H1 (cell line): ENCODE data around the gene GPS1. TPM values are rescaled to one million over a fixed set of nuclear protein-coding genes. Genes with fewer than 3 reads are reported as not detected.

Source experiments
- CTCF ChIA-PET: fragments of 300-600 bp; sonication (Branson Sonifier 250); formaldehyde crosslinking; loops from one replicate; lab custom pipeline; 2021; ENCODE audit not compliant: partially characterized antibody; lab: Charles Lee
- POLR2A ChIA-PET: fragments of 300-600 bp; sonication (Branson Sonifier 250); formaldehyde crosslinking; loops from one replicate; lab custom pipeline; 2021; ENCODE audit warnings: inconsistent platforms; ENCODE audit not compliant: partially characterized antibody; lab: Charles Lee
- DNase-seq, 2 experiments: peaks; one replicate each; pipeline versions ENCODE4 v3.0.0 to v3.0.0-alpha.2; 2010 to 2022; ENCODE audit warnings: low spot score in 2 of 2, low read depth in 1 of 2, mixed read lengths in 1 of 2
- FAIRE-seq: peaks from 2 replicates; lab custom pipeline; 2011; peaks lifted over from hg19 to GRCh38; lab: Jason Lieb, UNC
- H2AFZ ChIP-seq: 2 replicates; pipeline ENCODE4 v1.8.1; 2012; ENCODE audit warnings: low read length, inconsistent platforms
- H2AK5ac ChIP-seq: 2 replicates; pipeline ENCODE4 v1.6.1; 2013; ENCODE audit warnings: low read depth, low read length
- H2BK120ac ChIP-seq: replicated peaks from 2 replicates; pipeline ENCODE3; 2013; ENCODE audit warnings: low read depth, low read length, inconsistent platforms
- H2BK12ac ChIP-seq: 2 replicates; pipeline ENCODE4 v1.6.1; 2013; ENCODE audit warnings: low read depth, low read length
- H2BK15ac ChIP-seq: 2 replicates; pipeline ENCODE4 v1.6.1; 2013; ENCODE audit warnings: low read length
- H2BK20ac ChIP-seq: 2 replicates; pipeline ENCODE4 v1.6.1; 2013; ENCODE audit warnings: low read length
- H2BK5ac ChIP-seq: 2 replicates; pipeline ENCODE4 v1.6.1; 2013; ENCODE audit warnings: low read depth, low read length
- H3K14ac ChIP-seq: 2 replicates; pipeline ENCODE4 v1.6.1; 2013; ENCODE audit warnings: inconsistent platforms; ENCODE audit not compliant: insufficient read length
- H3K18ac ChIP-seq: 2 replicates; pipeline ENCODE4 v1.6.1; 2013; ENCODE audit warnings: low read length; ENCODE audit errors: extremely low read depth
- H3K23ac ChIP-seq: 2 replicates; pipeline ENCODE4 v1.6.1; 2013; ENCODE audit warnings: inconsistent platforms; ENCODE audit not compliant: insufficient read length
- H3K23me2 ChIP-seq: 2 replicates; pipeline ENCODE4 v1.6.1; 2013; ENCODE audit warnings: low read depth, low read length
- H3K27ac ChIP-seq: 2 replicates; pipeline ENCODE4 v1.6.1; 2011; ENCODE audit warnings: low read depth, low read length, inconsistent platforms
- H3K27me3 ChIP-seq, 4 experiments: replicated peaks in 1 of 4; 1 replicate in 1 of 4; 2 replicates in 3 of 4; pipeline versions ENCODE4 v1.6.1 to v1.8.1; 2011 to 2013; ENCODE audit warnings: low read length in 3 of 4, mild to moderate bottlenecking in 3 of 4, inconsistent platforms in 2 of 4, mixed read lengths in 2 of 4, moderate library complexity in 1 of 4; ENCODE audit not compliant: control insufficient read depth in 3 of 4, insufficient read depth in 3 of 4; ENCODE audit errors: extremely low read depth in 1 of 4
- H3K36me3 ChIP-seq, 4 experiments: 2 replicates each; pipeline versions ENCODE4 v1.6.1 to v1.8.1; 2011 to 2013; ENCODE audit warnings: mild to moderate bottlenecking in 4 of 4, low read length in 3 of 4, moderate library complexity in 2 of 4, control low read depth in 1 of 4, inconsistent platforms in 1 of 4; ENCODE audit not compliant: insufficient read depth in 4 of 4, control insufficient read depth in 2 of 4
- H3K4ac ChIP-seq: replicated peaks from 2 replicates; pipeline ENCODE3; 2013; ENCODE audit warnings: low read length, low read depth, mixed read lengths, inconsistent platforms; ENCODE audit not compliant: insufficient read length
- H3K4me1 ChIP-seq, 4 experiments: replicated peaks in 1 of 4; 1 replicate in 1 of 4; 2 replicates in 3 of 4; pipeline versions ENCODE4 v1.6.1 to v1.8.1; 2011 to 2013; ENCODE audit warnings: low read length in 3 of 4, inconsistent platforms in 2 of 4, mixed read lengths in 1 of 4; ENCODE audit not compliant: insufficient read depth in 4 of 4, control insufficient read depth in 3 of 4
- H3K4me2 ChIP-seq, 2 experiments: 2 replicates each; pipeline versions ENCODE4 v1.6.1 to v1.8.1; 2011 to 2013; ENCODE audit warnings: low read depth in 2 of 2, low read length in 2 of 2, control low read depth in 1 of 2, inconsistent platforms in 1 of 2, mild to moderate bottlenecking in 1 of 2; ENCODE audit not compliant: insufficient read depth in 1 of 2
- H3K4me3 ChIP-seq, 4 experiments: fragments of 200-600, 300-600 bp in 1 of 4; sonication (generic), shearing (Covaris generic), sonication (Bioruptor Twin) in 1 of 4; 2 replicates each; pipeline versions ENCODE4 v1.5.1 to v1.8.1; 2011 to 2016; ENCODE audit warnings: low read length in 4 of 4, low read depth in 3 of 4, control low read depth in 2 of 4, inconsistent platforms in 2 of 4, mild to moderate bottlenecking in 2 of 4, mixed read lengths in 1 of 4, moderate library complexity in 1 of 4; ENCODE audit not compliant: insufficient read depth in 2 of 4; ENCODE audit errors: extremely low read depth in 1 of 4
- H3K56ac ChIP-seq: replicated peaks from 2 replicates; pipeline ENCODE3; 2013; ENCODE audit warnings: low read depth, mild to moderate bottlenecking, mixed read lengths, low read length, inconsistent platforms; ENCODE audit not compliant: insufficient read length
- H3K79me1 ChIP-seq: 2 replicates; pipeline ENCODE4 v1.6.1; 2013; ENCODE audit warnings: low read depth, low read length, control low read depth
- H3K79me2 ChIP-seq, 2 experiments: 2 replicates each; pipeline versions ENCODE4 v1.6.1 to v1.8.1; 2012 to 2013; ENCODE audit warnings: low read length in 2 of 2, mild to moderate bottlenecking in 2 of 2, inconsistent platforms in 1 of 2; ENCODE audit not compliant: insufficient read depth in 2 of 2, control insufficient read depth in 1 of 2
- H3K9ac ChIP-seq, 4 experiments: replicated peaks in 1 of 4; 1 replicate in 1 of 4; 2 replicates in 3 of 4; pipeline versions ENCODE4 v1.6.1 to v1.8.1; 2011 to 2013; ENCODE audit warnings: low read depth in 3 of 4, low read length in 3 of 4, control low read depth in 2 of 4, mild to moderate bottlenecking in 2 of 4, moderate library complexity in 2 of 4, inconsistent platforms in 1 of 4; ENCODE audit errors: extremely low read depth in 1 of 4
- H3K9me3 ChIP-seq, 2 experiments: 2 replicates each; pipeline versions ENCODE4 v1.6.1 to v1.8.1; 2012 to 2013; ENCODE audit warnings: mild to moderate bottlenecking in 2 of 2, moderate library complexity in 2 of 2, control low read depth in 1 of 2, inconsistent platforms in 1 of 2, low read depth in 1 of 2, low read length in 1 of 2, mixed read lengths in 1 of 2; ENCODE audit not compliant: insufficient read depth in 2 of 2
- H4K20me1 ChIP-seq, 2 experiments: replicated peaks in 1 of 2; 2 replicates each; pipeline versions ENCODE3 to v1.8.1; 2011 to 2013; ENCODE audit warnings: inconsistent platforms in 2 of 2, low read length in 2 of 2, mild to moderate bottlenecking in 1 of 2; ENCODE audit not compliant: insufficient read depth in 2 of 2, control insufficient read depth in 1 of 2
- H4K5ac ChIP-seq: 2 replicates; pipeline ENCODE4 v1.6.1; 2013; ENCODE audit warnings: low read length, low read depth, mixed read lengths, inconsistent platforms; ENCODE audit not compliant: insufficient read length
- H4K8ac ChIP-seq: 2 replicates; pipeline ENCODE4 v1.8.0; 2013; ENCODE audit warnings: mild to moderate bottlenecking, moderate library complexity, low read length, inconsistent platforms; ENCODE audit not compliant: insufficient read depth; ENCODE audit errors: extremely low read depth
- H4K91ac ChIP-seq: replicated peaks from 2 replicates; pipeline ENCODE3; 2013; ENCODE audit warnings: low read length, mixed read lengths, inconsistent platforms; ENCODE audit not compliant: insufficient read length
- HDAC6 ChIP-seq: IDR thresholded peaks from one replicate; pipeline ENCODE4 v1.7.1; 2012; ENCODE audit warnings: low read depth, mild to moderate bottlenecking, inconsistent platforms, low read length, moderate library complexity
- JUND ChIP-seq: IDR thresholded peaks from 2 replicates; pipeline ENCODE4 v1.6.1; 2011; ENCODE audit warnings: mild to moderate bottlenecking, improper control_type of control experiment, low read length
- MAX ChIP-seq: IDR thresholded peaks from 2 replicates; pipeline ENCODE4 v1.6.1; 2012; ENCODE audit warnings: inconsistent platforms
- RBBP5 ChIP-seq: IDR thresholded peaks from 2 replicates; pipeline ENCODE4 v1.7.1; 2012; ENCODE audit warnings: low read depth, mild to moderate bottlenecking, inconsistent platforms, low read length, moderate library complexity, borderline replicate concordance
- WGBS, 2 experiments: shearing (Covaris generic) in 1 of 2; methylation state at CpG; one replicate each; pipeline versions ENCODE4 v1.1.6 to v1.1.7; 2013 to 2015; ENCODE audit warnings: low lambda C conversion rate in 2 of 2, mixed read lengths in 2 of 2, inconsistent platforms in 1 of 2, low coverage in 1 of 2, missing lambda C conversion rate in 1 of 2; ENCODE audit not compliant: insufficient replicate concordance in 2 of 2, insufficient coverage in 1 of 2, insufficient read length in 1 of 2; ENCODE audit errors: extremely low coverage in 1 of 2, missing lambda C conversion rate in 1 of 2; 5-methylcytosine and 5-hydroxymethylcytosine counted together
- polyA plus RNA-seq, 7 experiments: library from polyadenylated mRNA; depleted of rRNA in 3 of 7; stranded (reverse) in 5 of 7; unstranded in 2 of 7; fragments of >200 nt in 5 of 7; fragments of 200-250 nt in 2 of 7; gene quantifications; 1 replicate in 5 of 7; 2 replicates in 1 of 7; 4 replicates in 1 of 7; pipeline versions ENCODE4 v1.2.1 to v1.2.3, GENCODE V29; 2011 to 2013; ENCODE audit warnings: missing spikeins in 2 of 7, mixed read lengths in 2 of 7
- total RNA-seq: library from RNA; stranded (reverse); fragmentation: NEBNext Ultra II Directional; extraction: Animal tissue kit (Norgen Biotek cat#: 25700); gene quantifications from 2 replicates; pipeline ENCODE4 v1.2.1, GENCODE V29; 2021

GPS1 gene
- total and polyA plus RNA-seq, 2 of the 8 experiments (the other 6 are each of a cell fraction or from before 2014, with no cell fraction given), result 153 to 277 TPM

- no peak overlapping the region for H2BK15ac ChIP-seq
- no peak overlapping the region for H3K4me3 ChIP-seq
- peaks cover 4 to 21% of the 10 kb centered on the region in 2 experiments for H4K20me1 ChIP-seq
- H2AK5ac ChIP-seq, result no peak overlapping the region
- H2BK5ac ChIP-seq, result no peak overlapping the region
- H3K79me1 ChIP-seq, result peaks cover 6% of the 10 kb centered on the region; the same call in 1 of the 2 replicates
- H2AFZ ChIP-seq, result no peak overlapping the region
- peaks cover 0 to 7% (median 3%) of the 10 kb centered on the region in 4 experiments; a peak in 4 of 7 replicates for H3K4me1 ChIP-seq
- no peak overlapping the region for H2BK20ac ChIP-seq
- H3K27me3 ChIP-seq, result no peaks in the 10 kb centered on the region
- no peak overlapping the region for H3K14ac ChIP-seq
- no peak overlapping the region for H2BK120ac ChIP-seq
- no peak overlapping the region for H3K4me2 ChIP-seq
- no peak overlapping the region for H4K91ac ChIP-seq
- no peak overlapping the region for H4K5ac ChIP-seq
- H4K8ac ChIP-seq, result no peak overlapping the region
- no peak overlapping the region for H3K18ac ChIP-seq
- H3K79me2 ChIP-seq, result peaks cover 0 to 12% of the 10 kb centered on the region in 2 experiments; a peak in 1 of 4 replicates
- H3K4ac ChIP-seq, result no peak overlapping the region
- peaks cover 6% of the 10 kb centered on the region; the same call in 1 of the 2 replicates for H3K23me2 ChIP-seq
- no peak overlapping the region for H3K27ac ChIP-seq
- POLR2A ChIA-PET, result interaction anchor here (0.8 to 13.2 kb wide), 16 partner anchors 9 to 145 kb away, joined by 3 to 161 read pairs (median 4); partner anchors contain the start of genes DUS1L and RAC3
- FAIRE-seq, result no peak
- H3K9ac ChIP-seq, result no peak overlapping the region
- 96% methylated on average over 23 of the region's 29 CpGs; no CpG with 5 or more reads in 1 of the 2 experiments for WGBS, 2 experiments
- no peak overlapping the region for H2BK12ac ChIP-seq
- no peak overlapping the region for H3K56ac ChIP-seq
- H3K36me3 ChIP-seq, result peaks cover 14 to 40% (median 32%) of the 10 kb centered on the region in 4 experiments
- CTCF ChIA-PET, result interaction anchor here (0.9 to 5.4 kb wide), 5 partner anchors 8 to 97 kb away, joined by 3 to 40 read pairs (median 3); partner anchors contain the start of genes DUS1L and RAC3
- no peak for DNase-seq
- H3K23ac ChIP-seq, result no peak overlapping the region
- no peaks in the 10 kb centered on the region for H3K9me3 ChIP-seq
- TF ChIP-seq MAX (no peak), HDAC6 (no peak), RBBP5 (no peak), JUND (no peak)
Measured at GRCh38 chr17:82056729-82057621, 5.3 kb downstream of the GPS1 start.
